GM19328 (cell line): ENCODE results near the gene KIFAP3.
"Not testable (repeated sequence)": the region's sequence is repeated elsewhere in the genome, so short reads cannot be mapped to it uniquely, and the experiment has no call there.

Experiments used
- ATAC-seq: cut with Tn5 transposase; IDR thresholded peaks from one replicate; pipeline ENCODE4 v1.9.1; 2021; ENCODE audit warnings: mild to moderate bottlenecking, moderate library complexity; ENCODE audit not compliant: unreplicated experiment

The KIFAP3 gene

DNA sequence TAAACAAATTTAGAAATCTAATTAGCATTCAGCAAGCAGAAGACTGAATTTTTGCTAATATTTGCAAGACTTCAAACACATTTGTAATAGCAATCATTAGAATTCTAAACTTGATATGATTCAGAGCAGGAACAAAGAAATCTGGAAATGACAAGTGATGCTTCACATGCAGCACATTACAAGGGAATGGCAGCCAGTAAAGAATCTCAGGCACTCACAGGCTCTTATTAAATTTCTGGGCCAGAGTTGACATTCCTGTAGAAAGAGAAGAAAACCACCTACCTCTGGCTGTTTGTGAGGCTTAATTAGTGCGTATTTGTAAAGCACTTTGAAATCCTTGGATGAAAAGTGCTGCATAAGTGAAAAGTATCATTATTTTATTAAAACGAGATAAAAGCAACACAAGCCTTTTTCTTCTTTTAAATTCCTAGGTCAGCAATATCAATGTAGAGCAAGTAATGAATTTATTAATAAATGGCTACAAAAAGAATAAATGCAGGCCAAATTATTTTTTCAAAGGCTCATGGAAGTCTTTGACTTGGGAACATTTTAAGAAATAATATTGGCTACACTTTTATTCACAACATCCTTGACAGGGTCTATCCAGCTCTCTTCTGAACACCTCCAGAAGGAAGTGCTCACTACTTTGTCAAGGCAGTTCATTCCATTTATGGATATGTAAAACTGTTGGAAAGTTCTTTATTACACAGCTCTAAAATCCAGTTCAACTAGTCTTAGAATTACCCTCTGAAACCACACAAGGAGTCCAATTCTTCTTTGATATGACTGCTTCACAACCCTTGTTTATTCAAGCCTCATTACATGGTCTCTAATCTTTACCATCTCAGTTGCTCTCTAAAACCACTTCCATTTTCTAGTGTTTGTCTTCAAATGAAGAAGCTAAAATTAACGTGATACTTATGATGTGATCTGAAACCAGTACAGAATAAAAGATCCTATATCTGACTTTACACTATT is 148.7 kb downstream of the KIFAP3 start:
- peak; percentile 56 for ATAC-seq

DNA sequence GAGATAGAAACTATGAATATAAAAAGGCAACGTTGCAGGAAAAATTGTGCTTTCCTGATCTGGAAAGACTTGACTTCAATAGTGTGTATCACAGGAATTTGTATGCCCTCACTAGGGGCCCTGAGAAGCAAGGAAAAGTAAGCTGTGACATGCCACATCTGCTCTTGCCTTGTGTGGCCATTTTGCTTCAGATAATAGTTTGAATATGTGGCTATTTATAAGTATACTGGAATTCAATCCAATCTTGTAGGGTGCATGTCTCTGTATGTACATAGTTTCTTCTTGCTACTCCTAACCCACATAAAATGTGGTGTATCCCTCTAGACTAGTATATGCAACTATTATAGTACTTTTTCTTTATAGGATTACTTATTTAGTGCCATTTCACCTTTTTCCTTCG is 149.7 kb downstream of the KIFAP3 start:
- no peak for ATAC-seq

DNA sequence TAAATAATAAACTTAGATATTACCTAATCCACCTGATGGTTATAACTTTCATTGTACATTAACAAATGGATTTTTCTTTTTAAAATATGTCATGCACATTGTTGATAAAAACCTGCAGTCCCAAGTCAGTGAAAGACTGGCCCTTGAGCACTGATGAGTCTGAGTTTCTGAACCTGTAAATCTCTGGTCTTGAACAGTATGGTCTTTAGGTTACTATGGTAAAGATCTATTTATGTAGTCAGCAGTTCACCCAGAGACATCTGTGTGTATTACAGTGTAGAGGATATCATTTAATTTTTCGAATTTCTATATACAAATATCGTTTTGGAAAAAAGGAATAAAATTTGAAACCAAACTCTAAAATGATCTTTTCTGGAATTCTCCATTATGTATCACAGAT is 150.4 kb downstream of the KIFAP3 start:
- ATAC-seq, result no peak

DNA sequence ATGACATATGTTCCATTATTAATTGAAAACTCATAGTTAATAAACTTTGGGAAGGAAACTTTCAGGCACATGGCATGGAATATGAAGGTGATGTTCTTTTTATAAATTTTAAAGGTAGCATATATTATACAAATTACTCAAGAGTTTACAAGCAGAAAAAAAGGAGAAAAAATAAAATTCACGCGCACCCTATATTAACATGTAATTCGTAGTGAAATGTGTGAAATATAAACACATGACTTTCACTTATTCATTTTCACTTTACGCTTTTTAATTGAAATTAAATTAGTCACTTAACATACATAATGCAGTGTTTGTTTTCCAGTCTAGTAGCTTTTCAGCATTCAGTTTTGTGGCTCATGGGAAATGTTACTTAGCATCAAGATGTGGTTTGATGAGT is 153.4 kb downstream of the KIFAP3 start:
- no peak for ATAC-seq

DNA sequence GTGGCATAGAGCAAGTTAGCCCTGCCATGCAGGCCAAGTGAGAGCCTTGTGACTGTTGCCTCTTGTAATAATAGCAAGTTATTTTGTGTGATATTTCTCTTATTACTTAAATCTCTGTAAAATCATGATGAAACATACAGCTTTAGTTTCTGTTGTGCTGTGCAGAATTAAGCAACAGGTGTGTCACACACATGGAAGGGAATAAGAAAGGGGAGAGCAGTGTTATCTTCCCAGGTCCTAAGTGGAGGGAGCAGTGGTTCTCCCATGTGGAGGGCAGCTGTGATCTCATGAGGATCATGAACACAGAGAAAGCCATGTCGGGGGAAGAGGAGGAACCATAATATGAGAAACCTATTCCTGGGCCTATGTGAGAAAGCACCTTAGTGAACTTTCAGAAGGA is 155.6 kb downstream of the KIFAP3 start:
- no peak for ATAC-seq

DNA sequence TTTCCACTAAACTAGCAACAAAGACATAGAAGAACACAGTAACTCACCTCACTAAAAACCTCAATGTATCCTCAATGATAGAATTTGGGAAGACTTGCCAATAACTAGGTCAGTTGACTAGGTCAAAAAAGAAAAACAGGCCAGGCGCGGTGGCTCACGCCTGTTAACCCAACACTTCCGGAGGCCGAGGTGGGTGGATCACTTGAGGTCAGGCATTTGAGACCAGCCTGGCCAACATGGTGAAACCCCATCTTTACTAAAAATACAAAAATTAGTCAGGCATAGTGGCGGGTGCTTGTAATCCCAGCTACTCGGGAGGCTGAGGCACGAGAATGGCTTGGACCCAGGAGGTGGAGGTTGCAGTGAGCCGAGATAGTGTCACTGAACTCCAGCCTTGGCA is 156.3 kb downstream of the KIFAP3 start:
- ATAC-seq, result not testable (repeated sequence)

DNA sequence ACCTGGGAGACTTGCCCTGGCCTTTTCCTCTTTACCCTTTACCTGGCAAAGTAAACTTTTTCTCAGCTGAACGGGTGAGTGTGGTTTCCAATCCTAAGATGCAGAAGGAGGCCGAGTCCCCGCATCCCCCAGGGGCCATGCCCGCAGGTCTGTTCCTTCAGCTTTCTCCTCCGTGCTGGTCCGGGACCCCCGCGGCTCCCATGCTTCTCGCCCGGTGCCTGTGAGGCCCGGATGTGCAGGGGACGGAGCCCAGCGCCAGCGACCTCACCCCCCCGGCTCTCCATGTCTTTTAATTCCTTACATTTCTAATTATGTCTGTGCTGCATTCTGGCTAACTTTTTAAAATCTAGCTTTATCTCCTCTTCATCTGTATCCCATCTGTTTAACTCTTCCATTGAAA is 159.3 kb downstream of the KIFAP3 start:
- no peak for ATAC-seq

DNA sequence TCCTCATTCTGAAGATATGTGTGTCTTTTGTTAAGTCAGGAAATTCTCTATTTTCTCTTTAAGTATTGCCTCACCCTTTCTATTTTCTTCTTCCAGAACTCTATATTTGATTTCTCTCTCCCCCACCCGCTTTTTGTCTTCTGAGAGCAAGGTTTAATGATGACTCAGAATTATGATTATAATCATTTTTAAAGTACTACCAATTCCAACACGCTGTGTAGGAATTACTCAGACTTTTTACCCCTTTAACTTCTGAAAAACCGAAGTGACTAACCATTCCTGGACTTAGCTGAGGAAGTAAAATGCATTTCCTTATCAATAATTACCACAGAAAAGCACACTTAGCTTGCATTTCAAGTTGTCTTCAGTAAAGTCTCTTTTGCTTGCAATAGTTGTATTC is 160.0 kb downstream of the KIFAP3 start:
- ATAC-seq, result no peak

DNA sequence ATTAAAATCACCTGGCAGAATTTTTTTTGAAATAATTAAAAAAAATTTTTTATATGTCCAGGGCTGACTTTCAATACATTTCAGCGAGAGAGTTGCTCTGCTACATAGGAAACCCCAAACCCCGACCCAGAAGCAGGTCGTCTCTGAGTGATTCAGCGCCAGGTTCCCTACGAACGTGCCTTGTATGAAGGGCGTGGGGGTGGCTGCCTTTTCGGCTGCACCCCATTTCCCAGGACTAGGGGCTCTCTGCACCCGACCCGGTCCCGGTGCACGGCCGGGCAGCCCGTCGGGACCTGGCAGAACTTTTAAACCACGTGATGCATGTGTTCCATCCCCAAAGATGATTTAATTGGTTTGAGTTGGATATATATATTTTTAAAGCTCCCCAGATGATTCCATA is 165.0 kb downstream of the KIFAP3 start:
- no peak for ATAC-seq

DNA sequence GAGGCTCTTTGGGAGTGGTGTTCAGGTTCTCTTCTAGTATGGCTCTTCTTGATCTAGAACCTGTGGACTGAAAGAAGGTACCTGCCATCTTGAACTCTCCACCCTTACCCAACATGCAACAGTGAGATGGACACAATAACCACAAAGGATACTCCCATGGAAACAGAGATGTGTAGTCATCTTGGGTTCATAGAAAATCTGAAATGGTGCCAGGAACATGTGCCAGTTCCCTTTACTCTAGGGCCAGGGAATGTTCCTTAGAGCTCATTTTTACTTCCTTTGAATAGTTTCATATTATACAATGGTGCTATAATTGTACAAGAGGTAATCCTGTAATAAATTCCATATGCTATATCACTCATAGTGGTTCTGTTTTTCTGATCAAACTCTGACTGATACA is 167.6 kb downstream of the KIFAP3 start:
- ATAC-seq, result no peak

DNA sequence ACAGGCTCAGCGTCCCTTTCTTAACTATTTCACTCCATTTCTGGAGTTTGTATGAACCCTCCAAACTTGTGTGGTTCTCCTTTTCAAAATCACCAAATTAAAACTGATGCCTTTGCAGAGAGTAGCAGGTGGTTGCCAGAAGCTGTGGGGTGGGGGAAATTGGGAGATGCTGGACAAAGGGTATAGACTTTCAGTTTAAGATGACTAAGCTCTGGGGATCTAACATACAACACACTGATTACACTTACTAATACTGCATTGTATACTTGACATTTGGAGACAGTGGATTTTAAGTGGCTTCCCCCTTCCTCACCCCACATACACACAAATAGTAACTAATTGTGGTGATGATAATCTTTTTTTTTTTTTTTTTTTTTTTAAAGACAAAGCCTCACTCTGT is 169.7 kb downstream of the KIFAP3 start:
- ATAC-seq, result no peak

DNA sequence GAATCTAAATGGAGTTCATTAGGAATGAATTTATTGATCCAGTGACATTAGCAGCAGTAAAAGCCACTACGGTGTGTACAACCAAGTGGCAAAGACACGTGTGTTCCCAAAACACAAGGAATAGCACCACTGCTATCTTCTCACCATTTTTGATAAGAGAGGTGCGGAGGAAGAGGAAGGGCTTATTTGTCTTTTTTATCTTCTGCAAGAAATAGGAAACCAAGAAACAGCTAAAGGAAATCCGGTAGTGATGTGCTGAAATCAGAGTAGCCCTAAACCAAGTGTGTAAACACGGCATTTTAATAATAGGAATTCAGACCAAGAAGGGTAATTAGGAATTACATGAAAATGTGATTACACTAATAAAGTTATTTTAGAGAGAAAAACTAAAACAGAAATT is 171.7 kb downstream of the KIFAP3 start:
- no peak for ATAC-seq

DNA sequence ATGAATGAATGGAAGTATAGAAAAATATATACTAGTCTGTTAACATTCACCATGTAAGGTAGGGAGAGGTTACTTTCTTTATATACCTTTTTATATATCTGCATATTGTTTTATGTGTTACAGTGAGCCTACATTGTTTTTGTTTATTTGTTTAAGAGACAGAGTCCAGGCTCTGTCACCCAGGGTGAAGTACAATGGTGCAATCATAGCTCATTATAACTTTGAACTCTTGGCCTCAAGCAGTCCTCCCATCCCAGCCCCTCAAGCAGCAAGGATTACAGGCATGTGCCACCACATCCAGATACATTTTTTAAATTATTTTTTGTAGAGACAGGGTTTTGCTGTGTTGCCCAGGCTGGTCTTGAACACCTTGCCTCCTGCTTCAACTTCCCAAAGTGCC is 173.4 kb downstream of the KIFAP3 start:
- ATAC-seq, result no peak

DNA sequence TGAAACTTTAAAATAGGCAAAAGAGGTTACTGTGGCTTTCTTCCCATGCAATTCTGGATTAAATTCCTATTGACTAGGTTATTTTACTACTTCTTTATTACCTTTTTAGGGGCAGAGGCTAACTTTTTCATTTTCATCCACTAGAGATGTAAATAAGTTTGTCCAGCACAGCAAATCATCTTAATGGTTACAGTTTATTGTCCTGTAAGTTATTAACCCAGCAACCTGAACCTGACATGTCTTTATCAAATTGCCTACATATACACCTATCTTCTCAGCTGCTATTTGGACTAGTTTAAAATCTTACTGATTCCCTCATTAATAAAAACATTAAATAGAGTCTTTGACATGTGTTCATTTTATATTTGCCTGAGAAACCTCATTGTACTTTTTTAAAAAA is 173.9 kb downstream of the KIFAP3 start:
- ATAC-seq, result no peak

DNA sequence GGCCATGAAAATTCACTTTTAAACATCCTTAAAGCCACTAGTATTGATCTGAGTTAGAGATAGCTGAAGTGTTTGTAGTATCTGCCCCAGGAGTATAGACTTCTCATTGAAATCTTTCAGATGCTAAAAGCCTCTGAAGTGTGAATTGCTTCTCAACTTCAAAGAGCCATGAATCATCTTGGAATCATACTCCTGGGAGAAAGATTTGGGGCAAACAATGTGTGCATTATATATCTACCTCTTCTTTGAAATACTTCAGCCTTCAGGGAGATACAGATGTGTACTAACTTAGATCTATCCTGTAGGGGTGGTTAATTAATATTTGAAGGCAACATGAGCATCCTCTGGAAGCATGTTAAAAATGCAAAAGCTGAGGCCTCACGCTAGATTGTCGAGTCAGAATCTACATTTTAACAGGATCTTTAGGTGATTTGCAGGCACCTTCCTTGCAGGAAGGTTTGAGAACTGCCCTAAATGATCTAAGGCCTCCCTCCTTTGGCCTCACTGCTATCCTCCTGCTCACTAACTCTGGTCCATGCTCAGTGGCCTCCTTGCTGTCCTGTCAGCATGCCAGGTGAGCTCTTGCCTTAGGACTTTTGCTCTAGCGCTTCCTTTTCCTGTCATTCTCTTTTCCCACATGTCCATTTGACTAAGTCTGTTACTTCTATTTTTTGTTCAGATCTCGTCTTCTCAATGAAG is 174.8 kb downstream of the KIFAP3 start:
- ATAC-seq, result no peak

DNA sequence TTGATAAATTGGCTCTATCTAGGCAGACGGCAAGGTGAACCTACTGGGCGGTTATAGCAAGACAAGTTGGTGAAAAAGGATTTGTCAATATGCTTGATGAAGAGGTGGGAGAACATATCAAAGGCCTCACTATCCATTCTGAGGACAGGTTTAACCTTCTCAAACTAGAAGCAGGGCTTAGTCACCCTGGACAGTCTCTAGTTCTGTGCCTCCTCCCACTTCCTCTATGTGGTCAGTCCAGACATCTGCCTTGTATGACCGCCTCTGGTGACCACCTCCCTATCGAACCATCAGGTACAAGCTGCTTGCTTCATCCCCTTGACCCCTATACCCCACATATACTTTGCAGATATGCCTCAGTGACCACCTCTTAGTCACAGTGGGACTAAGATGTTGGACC is 178.5 kb downstream of the KIFAP3 start:
- no peak for ATAC-seq

DNA sequence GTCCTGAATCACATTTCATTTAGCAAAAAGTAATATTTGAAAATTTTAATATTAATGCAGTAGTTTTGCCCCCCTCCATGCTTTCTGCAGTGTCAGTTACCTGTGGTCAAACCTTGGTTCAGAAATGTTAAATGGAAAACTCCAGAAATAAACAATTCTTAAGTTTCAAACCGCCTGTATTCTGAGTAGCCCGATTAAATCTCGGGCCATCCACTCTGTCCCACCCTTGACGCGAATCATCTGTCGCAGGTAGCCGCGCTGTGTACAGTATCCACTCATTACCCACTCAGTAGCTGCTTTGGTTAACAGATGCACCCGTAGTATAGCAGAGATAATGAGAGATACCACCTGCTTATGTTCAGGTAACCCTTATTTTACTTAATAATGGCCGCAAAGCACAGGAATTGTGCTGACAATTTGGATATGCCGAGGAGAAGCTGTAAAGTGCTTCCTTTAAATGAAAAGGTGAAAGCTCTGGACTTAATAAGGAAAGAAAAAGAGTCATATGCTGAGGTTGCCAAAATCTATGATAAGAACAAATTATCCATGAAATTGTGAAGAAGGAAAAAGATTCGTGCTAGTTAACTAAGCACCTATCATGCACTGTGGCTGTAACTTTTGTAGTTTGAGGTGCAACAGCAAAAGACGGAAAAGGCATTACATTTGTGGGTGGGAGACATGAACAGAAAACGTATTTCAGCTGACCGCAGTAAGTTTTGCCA is 179.9 kb downstream of the KIFAP3 start:
- no peak for ATAC-seq

DNA sequence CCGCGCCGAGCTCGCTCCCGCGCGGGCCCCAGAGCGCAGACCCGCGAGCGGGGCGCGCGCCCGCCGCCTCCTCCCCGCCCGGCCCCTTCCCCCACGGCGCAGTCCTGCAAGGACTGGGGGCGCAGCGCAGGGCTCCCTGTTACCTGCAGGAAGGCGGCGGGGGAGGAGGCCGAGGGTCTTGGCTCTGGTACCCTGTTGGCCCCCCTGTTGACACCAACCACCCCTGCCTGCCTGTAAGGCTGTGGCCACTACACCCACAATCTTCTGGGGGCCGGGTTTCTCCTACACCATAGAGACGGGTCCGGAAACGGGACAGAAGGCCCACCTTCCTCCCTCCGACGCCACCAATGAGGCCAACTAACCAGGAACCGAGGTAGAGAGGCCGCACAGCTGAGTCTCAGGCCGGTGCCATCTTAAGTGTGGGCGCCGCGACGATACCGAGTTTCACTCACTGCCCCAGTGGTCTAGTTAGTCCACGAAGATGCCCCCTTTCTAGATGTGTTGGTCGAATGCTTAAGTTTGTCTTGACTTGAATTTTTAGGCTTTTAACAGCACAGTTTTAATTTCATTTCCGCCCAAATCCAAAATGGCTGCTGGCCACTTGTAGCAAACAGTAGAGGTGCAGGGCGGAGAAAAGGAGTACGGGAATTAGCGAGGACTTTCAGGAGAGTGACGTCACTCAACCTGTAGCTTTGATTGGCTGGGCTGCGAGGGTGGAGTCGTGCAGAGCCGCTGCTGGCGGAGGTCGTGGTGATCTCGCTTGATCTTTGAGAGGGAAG is 180.7 kb downstream of the KIFAP3 start, which contains the start of gene SCYL3:
Gene SCYL3 (minus strand): TSS at position 252 of the 779 bp plus-strand sequence. CDS start 5,056 bp downstream, outside the sequence.
- peak; percentile 86 for ATAC-seq

DNA sequence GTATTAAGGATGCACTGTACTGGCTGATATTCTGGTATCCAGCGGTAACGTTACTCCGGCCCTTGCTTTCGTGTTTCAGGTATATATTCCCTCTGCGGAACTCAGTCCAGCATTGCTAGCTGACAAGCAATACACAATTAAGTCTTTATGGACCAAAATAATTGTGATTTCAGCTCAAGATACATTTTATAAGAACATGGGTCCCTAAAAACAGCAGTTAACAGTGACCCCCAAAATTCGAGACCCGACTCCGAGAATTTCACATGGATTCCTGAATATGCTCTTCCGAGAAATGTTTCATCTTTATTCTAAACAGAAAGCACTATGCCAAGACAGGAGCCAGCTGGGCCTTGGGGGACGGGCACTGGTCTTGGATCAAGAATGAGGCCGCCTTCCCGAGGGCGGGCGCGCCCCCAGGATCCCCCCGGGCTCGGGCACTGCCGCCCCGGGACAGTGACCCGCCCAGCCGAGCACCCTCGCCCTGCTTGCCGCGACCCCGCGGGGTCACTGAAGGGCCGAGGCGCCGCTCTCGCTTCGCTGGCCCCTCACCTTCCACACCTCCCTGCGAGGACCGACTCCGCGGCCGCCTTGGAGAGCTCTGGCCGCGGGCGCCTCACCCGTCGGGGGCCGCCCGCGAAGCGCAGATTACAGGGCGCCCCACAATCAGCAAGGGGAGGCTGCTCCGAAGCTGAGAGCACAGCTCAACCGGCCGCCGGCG is 181.4 kb downstream of the KIFAP3 start:
- ATAC-seq, result no peak
